Islet of Langerhans (tissue), 1 donor: Measurements from ENCODE around the gene RNF126.
"Not testable (repeated sequence)": the region's sequence is repeated elsewhere in the genome, so short reads cannot be mapped to it uniquely, and the experiment has no call there.

Experiments used
- FAIRE-seq: peaks from one replicate; lab custom pipeline; 2011; peaks lifted over from hg19 to GRCh38; lab: Jason Lieb, UNC

RNF126 gene

DNA sequence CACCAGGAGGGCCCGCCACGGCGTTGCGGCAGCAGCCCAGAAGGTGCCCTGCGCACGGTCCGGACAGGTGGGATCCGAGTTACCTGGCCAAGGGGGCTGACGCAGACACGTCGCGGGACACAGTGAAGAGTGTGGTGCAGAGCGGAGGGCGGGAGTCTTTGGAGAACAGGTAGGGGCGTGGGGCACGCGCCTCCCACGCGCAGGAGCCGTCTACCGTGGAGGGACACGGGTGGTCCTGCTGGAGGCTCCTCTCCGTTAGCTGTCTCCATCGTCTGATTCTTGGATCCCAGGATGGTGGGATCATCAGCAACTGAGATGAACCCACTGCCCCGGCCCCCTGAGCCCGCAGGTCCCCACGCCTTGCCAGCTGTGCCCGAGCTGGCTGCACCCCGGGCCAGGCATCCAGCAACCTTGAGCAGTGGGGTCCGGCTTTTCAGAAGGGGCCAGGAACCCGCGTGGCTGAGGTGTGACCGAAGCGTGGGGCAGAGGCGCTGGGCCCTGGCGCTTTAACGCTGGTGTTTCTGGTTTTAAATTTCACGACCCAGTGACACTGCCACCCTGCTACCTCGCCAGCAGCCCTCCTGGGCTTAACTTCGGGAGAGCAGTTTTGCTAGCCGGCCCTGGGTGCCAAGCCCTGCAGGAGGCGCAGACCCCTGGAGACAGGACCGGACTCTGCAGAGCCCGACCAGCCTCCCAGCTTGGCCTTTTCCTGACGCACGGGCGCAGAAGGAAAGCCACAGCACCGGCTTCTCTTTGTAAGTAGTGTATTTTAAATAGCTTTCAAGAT, 16.0 kb downstream of the RNF126 start:
- FAIRE-seq = no peak

DNA sequence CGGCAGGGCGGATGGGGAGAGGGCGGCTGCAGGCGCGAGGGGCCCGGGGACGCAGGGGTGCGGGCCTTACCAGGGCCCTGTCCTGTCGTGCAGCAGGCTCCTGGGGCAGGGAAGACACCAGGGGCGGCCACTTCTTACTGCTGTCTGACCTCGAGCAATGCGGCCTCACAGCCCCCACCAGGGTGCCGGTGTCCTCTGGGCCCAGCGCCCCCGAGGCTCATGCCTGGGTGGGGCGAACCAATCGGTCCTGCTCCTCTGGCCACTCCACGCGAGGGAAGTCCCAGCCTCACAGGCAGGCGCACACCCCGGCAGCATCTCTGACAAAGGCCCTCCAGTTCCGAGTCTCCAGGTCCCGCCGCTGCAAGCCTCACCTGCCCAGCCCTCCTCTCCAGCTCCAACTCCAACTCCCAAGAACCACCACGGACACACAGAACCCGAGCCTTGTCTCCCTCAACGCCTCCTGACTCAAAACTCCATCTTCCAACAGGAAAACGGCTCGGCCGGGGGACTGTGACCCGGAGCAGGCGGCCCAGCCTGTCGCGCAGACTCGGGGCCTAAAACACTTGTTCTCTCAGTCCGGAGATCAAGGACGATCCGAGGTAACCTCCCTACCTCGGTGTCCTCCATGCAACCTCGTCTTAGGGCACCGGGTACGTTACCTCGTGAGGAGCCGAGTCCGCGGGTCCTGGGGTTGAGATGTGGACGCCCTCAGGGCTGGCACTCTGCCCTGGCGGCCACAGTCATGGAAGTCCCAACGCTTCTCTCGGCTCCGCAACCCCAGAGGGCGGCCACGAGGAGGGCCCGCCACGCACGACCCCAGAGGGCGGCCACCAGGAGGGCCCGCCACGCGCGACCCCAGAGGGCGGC, 16.9 kb downstream of the RNF126 start:
- no peak for FAIRE-seq

DNA sequence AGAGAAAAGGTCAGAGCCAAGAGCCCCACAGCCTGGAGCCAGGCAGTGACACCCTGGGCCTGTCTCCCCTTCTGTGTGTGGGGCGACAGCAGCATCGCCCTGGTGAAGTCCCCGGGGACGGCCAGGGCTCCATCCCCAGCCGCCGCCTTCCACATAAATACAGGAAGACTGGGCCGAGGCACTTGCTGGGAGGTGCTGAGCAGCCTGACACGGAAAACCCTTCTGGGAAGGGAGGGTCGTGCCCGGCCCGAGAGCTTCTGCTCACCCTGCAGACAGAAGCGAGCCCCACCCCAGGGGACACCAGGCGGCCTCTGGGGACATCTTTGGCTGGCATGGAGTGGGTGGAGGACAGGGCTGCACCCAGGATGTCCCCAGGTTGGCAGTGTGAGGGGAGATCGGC, 18.2 kb downstream of the RNF126 start:
- no peak for FAIRE-seq

DNA sequence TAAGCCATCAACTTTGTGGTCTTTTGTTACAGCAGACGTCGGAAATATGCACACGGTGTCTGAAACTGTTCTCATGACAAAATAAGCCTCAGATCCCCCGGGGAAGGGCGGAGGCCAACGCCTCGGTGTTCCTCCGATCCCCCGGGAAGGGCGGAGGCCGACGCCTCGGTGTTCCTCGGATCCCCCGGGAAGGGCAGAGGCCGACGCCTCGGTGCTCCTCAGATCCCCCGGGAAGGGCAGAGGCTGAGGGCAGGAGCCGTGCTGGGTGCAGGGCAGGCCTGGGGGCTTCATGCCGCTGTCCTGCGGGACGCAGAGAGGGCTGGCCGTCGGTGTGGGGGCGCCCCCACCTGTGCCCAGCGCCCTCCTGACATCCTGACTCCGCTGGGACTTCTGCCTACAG, 18.7 kb downstream of the RNF126 start:
- FAIRE-seq = no peak

DNA sequence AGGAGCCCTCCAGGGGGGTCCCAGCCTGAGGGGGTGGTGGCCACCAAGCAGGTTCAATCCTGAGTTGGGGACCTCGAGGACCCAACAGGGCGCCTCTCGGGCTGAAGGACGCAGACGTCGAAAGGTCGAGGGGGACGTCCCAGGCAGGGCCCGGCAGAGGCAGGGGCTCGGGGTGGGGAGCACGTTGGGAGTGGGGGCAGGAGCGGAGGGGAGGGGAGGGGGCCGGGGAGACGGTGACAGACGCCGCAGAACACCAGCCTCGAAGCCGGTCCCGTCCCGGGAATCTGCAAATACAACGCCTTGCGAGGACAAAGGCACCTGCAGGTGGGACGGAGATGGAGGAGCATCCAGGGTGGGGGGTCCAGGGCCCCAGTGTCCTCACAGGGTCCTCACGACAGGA, 19.3 kb downstream of the RNF126 start:
- no peak for FAIRE-seq

DNA sequence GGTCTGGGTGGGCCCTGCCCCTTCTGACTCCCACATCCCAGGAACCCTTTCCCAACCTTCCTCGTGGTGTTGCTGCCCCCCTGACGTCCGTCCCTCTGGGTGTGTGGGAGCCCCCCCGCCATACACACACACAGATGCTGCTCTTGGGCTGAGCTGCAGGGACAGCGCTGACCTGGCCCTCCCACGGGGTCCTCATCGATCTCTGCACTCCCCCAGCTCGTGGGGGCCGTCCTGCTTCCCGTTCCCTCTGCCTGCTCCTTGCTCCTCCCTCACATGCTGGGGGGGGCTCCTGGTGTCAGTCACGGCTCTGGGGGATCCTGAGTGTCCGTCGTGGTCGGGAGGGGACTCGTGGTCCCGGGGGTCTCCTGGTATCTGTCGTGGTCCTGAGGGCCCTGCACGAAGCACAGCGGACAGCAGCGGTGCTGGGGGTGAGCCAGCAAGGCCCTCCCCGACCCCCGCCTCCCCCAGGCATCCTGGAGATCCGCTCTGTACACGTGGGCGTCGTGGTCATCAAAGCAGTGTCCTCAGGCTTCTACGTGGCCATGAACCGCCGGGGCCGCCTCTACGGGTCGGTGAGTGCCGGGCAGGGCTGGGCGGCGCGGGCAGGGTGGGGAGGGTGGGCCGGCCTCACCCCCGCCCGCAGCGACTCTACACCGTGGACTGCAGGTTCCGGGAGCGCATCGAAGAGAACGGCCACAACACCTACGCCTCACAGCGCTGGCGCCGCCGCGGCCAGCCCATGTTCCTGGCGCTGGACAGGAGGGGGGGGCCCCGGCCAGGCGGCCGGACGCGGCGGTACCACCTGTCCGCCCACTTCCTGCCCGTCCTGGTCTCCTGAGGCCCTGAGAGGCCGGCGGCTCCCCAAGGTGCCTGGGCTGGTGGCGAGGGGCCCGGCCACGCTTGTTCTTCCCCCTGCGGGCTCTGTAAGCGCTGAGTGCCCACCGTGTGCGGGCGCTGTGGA, 20.0 kb downstream of the RNF126 start:
- FAIRE-seq = no peak

DNA sequence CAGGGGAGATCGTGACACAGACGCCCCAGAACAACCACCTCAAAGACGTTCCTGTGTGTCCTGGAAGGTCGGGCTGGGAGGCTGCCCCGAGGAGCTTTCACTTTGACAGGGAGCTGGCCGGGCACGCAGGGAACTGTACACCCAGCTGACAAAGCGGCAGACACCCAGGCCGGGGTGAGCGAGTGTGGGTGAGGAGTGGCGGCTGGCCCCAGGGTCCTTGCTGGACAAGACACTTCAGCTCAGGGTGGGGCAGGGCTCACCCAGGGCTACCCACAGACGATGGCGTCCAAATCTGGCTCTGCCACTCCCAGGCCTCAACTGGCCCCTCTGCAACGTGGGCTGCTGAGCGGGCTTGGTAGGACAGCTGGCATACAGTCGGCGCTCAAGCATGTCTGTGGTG, 21.3 kb downstream of the RNF126 start:
- FAIRE-seq = no peak

DNA sequence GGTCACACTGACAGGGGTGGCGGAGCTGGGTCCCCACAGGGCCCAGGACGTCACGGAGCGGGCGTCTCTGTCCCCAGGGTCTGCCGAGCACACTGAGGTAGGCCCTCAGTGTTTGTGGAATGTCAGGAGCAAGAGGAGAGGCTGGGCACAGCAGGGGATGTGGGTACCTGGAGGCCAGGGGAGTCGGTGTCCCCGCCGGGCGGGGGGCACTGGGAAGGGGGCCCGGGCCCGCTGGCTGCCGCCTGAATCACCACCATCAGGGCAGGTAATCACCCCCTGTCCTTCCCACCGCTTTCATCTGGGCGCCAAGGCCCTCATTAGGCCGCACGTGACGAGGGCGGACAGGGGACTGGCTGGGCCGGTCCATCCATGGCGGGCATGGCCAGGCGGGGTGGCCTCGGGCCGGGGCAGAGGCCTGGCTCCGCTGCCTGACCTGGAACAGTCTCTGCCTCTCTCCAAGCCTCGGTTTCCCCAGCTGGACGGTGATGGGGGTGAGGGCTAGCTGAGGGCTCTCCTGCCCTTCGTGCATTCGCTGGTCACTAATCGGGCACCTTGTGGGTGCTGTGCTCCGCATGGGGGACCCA, 22.3 kb downstream of the RNF126 start:
- no peak for FAIRE-seq

DNA sequence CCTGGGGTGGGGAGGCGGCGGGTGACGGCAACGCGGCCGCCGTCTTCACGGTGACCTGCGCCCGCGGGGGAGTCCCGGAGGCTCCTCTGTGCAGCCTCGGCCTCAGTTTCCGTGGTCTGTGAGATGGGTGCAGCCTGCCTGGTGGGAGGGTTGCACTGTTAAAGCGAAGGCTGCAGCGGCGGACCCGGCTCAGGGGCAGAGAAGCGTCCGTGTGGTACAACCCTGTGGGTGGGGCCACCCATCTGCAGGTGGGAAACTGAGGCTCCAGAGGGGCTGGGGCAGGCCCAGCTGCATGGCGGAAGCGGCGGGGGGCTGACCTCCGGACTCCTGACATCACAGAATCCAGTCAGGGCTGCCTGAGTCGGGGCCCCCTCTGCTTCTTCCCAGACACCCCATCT, 22.9 kb downstream of the RNF126 start:
- FAIRE-seq = no peak

DNA sequence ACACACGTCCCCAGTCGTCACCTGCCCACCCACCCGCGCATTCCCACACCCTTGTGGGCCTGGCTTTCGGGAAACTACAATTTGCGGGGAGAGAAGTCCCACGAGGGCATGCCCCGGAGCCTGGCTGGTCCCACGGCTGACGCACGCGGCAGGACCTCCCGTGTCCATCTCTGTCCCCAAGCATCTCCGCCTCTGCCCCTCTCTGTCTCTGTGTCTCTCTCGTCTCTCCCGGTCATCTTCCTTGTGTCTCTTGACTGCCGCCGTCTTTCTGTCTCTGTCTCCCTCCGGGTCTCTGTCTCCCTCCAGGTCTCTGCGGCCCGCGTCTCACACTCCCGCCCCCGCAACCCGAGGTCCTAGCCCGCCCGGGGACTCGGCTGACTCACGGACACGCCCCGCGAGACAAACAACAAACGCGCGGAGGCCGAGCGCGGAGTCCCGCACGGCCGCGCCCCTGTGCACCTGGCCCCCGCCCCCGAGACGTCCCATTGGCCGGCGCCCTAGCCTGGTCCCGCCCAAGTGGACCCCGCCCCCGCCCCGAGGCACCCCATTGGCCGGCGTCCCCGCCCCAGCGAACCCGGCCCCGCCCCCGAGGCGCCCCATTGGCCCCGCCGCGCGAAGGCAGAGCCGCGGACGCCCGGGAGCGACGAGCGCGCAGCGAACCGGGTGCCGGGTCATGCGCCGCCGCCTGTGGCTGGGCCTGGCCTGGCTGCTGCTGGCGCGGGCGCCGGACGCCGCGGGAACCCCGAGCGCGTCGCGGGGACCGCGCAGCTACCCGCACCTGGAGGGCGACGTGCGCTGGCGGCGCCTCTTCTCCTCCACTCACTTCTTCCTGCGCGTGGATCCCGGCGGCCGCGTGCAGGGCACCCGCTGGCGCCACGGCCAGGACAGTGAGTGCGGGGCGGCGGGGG, 23.5 kb downstream of the RNF126 start, which contains the start of gene FGF22:
TSS of gene FGF22 (plus strand) at position 627 of the 908 bp plus-strand sequence. CDS start at position 674, 47 bp downstream.
- FAIRE-seq = no peak

DNA sequence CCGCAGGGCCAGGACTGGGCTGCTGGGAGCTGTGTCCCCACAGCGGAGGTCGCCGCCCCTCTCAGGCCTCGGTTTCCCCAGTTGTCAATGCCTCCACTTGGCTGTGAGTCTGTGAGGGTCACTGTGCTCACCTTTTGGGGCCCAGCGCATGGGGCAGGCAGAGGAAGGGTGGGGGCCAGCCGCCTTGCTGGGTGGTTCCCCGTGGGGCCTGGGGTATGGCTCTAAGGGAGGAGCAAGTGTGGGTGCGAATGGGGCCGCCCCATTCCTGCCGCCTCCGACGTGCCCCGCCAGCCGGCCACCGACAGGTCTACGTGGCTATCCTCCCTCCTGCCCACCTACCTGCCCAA, 24.1 kb downstream of the RNF126 start:
- no peak for FAIRE-seq

DNA sequence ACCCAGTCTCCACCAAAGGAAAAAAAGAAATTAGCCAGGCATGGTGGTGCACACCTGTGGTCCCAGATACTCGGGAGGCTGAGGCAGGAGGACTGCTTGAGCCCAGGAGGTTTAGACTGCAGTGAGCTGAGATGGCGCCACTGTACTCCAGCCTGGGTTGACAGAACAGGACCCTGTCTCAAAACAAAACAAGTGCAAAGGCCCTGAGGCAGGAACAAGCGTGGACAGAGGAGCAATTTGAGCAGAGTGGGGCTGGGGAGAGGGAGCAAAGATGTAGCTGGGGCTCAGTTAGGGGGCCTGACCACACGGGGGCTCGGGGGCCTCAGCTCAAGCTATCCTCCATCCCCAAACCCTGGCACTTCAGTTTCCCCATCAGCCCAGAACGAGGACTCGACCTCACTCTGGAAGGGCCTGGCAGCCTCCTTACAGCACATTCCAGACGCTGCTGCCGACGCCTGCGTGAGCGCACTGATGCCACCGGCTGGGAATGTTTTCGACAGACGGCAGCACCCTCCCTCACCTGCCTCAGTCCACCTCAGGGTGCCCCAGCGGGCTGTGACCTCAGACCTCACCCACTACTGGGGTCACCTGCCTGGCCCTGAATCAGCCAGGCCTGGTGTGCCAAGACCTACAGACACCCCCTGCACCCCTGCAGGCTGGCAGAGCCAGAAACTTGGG, 27.9 kb downstream of the RNF126 start:
- no peak for FAIRE-seq

DNA sequence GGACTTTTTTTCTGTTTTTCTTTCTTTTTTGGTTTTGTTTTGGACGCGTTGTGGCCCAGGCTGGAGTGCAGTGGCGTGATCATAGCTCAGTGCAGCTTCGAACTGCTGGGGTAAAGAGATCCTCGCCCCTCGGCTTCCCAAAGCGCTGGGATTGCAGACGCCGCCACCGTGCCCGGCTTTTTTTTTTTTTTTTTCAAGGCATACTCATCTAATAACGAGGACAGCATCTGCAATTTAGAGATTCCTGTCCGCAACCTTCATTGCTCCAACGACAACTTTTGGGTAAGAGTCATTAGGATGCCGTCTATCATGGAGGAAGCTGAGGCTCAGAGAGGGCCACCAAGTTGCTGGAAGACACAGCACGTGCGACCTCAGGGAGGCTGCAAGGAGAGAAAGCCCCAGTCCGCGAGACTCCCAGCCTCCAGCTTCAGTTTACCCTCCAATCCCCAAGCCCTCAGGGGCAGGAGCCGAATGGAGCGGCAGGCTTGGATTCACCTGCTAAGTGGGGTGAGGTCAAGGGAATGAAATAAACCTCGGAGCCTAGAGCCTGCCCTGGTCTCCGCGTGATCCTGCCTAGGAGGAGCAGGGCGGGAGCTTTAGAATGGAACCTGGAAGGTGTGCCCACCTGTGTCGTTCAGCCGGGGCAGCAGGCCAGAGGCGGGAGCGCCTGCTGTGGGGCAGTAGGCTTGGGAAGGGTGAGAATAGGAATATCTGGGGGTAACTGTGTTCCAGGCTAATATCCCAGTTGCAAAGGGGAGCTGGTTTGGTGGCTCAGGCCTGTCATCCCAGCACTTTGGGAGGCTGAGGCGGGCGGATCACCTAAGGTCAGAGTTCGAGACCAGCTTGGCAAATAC, 29.0 kb downstream of the RNF126 start:
- no peak for FAIRE-seq

DNA sequence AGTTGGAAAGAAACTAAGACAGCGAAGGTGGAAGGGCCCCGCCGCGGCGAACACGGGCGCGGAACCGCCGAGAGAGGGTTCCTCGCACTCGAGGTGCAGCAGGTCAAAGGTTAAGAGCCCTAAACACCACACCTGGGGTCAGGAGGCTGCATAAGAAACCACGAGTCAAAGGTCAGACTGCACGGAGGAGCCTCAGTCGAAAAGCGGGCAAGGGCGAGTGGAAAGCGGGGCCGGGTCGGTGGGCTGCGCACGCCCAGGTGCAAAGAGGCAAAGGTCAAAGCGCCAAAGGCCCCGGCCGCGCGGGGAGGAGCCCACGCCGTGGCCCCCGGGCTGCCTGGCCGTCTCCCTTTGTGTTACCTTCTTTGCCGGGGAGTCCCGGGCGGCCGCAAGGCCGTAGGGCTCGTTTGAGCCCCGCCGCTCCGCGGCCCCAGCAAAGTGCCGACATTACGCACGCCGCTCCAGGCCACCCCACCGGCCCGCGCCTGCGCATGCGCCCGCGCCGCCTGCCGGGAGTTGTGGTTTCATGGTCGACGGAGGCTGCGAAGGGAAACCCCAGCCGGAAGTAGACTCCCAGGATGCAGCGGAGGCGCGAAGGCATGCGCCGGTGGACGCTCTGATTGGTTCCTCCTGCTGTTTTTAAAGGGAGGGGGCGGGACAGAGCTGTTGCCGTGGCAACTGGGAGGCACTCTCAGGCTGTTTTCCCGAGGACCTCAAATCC, 29.8 kb downstream of the RNF126 start, which contains the start of gene POLRMT:
TSS of gene POLRMT (minus strand) at position 470 of the 718 bp plus-strand sequence. CDS start at position 445, 25 bp downstream.
- peak; percentile 17 for FAIRE-seq

DNA sequence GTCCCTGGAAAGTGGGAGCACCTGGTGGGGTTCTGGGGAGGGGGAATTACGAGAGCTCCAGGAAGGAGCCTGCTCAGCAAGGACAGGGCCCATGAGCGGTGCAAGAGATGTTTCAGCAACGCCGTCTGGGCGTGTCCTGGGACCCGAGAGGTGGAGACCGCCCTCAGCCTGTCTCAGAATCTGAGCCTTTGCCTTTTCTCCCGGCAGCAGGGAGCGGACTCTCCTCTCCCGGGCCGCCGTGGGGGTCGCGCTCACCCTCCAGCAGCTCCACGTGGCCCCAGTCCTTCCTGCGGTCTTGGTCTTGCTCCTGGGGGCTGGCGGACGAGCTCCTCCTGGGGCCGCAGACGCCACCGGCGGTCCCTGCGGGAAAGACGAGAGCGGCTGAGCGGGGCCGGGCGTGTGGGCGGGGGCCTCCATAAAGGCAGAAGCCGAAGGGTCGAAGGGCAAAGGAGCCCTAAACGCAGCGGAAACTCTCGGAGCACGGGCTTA, 30.4 kb downstream of the RNF126 start:
- FAIRE-seq = no peak

DNA sequence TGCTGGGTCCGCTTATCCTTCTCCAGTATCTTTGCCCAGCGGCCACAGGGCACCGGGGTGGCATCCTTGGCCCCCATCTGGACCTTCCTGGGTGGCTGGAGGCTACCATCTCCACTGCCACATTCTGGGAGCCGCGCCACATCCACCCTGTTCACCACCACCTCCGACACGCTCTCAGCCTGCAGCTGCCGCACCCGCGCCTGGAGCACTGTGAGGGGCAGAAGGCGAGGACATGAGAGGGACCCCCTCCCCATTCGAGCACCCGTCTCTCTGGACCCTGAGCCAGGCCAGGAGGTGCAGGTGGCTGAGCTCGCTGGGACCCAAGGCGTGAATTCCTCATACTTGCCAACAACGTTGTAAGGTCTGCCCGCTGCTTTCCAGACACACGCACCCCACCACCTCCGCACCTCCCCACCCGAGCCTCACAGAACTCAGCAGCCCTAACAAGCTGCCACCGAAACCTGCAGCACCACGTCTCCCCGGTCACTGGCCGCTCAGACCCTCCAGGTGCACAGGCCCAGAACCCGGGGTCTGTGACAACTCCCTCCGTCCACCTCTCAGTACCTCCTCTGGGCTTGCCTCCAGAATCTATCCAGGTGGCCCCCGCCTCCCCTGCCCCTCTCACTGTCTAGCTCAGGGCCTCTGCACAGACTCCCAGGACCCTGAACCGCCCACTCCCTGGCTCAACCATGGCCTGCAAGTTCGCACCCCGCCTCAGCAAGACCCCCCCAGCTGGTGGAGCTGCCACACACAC, 32.9 kb downstream of the RNF126 start:
- no peak for FAIRE-seq

DNA sequence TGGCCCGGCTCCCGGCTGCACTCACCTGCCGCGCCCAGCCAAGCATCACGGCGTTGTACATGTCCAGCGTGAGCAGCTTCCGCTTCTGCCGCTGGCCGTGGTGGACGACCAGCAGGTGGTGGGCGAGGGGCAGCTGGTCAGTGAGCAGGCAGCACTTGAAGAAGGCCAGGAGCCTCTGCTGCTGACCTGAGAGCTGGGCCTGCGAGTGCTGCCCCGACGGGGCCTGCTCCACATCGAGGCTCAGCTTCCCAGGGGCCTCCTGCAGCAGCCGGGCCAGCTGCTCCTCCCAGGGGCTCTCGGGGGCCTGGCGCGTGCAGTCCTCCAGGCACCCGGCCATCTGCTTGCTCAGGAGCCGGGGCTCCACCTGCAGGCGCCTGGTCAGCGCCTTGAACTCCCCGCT, 33.5 kb downstream of the RNF126 start:
- FAIRE-seq = not testable (repeated sequence)

DNA sequence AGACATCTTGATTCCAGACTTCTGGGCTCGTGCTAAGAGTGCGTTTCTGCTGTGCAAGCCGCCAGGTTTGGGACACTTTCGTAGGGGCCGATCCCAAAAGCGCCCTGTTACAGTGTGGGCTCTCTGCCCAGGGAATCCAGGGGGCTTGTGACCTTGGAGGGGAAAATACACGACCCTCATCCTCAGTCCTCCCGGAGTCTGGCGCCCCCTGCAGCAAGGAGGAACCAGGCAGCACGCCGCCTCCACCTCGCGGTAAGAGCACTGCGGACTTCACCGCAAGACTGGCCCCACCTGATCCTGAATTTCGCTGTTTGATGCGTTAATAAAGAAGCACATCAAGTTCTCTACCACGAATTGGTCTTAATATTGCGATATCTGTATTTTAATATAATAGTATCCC, 34.8 kb downstream of the RNF126 start:
- FAIRE-seq = no peak
